Lung (tissue), 12 donors: ENCODE results near the gene ZNF276. TPM values are rescaled to one million over a fixed set of nuclear protein-coding genes. Genes with fewer than 3 reads are reported as not detected.

Experiments used
- ATAC-seq: fragments of 200-7000 bp; cut with Tn5 transposase; one replicate; pipeline ENCODE4 v1.9.1; 2020; ENCODE audit warnings: moderate number of reproducible peaks; ENCODE audit not compliant: insufficient read depth, low FRiP score
- DNase-seq, 3 donors: peaks; one replicate each; pipeline ENCODE4 v3.0.0-alpha.2; 2013 to 2017
- H3K27ac ChIP-seq, 2 donors: one replicate each; pipeline ENCODE4 v1.5.1; 2013; ENCODE audit warnings: mild to moderate bottlenecking in 2 of 2, moderate library complexity in 2 of 2, control low read depth in 1 of 2, inconsistent platforms in 1 of 2, low read depth in 1 of 2, low read length in 1 of 2
- H3K27me3 ChIP-seq, 3 donors: one replicate each; pipeline ENCODE4 v1.5.1; 2013; ENCODE audit warnings: low read length in 2 of 3; ENCODE audit not compliant: control insufficient read depth in 3 of 3, insufficient read depth in 3 of 3
- H3K36me3 ChIP-seq, 4 donors: one replicate each; pipeline ENCODE4 v1.5.1; 2013; ENCODE audit warnings: low read length in 4 of 4, mild to moderate bottlenecking in 1 of 4, moderate library complexity in 1 of 4; ENCODE audit not compliant: control insufficient read depth in 4 of 4, insufficient read depth in 4 of 4
- H3K4me1 ChIP-seq, 5 donors: one replicate each; pipeline ENCODE4 v1.5.1; 2013; ENCODE audit warnings: low read length in 5 of 5, mild to moderate bottlenecking in 2 of 5, moderate library complexity in 1 of 5; ENCODE audit not compliant: control insufficient read depth in 5 of 5, insufficient read depth in 5 of 5
- H3K4me3 ChIP-seq: one replicate; pipeline ENCODE4 v1.5.1; 2013; ENCODE audit warnings: mild to moderate bottlenecking, control low read depth, moderate library complexity
- H3K9ac ChIP-seq, 2 donors: one replicate each; pipeline ENCODE4 v1.5.1; 2013; ENCODE audit warnings: low read length in 2 of 2, control low read depth in 1 of 2; ENCODE audit not compliant: insufficient read depth in 1 of 2
- H3K9me3 ChIP-seq, 4 donors: one replicate each; pipeline ENCODE4 v1.5.1; 2013; ENCODE audit warnings: low read length in 3 of 4, mild to moderate bottlenecking in 1 of 4, moderate library complexity in 1 of 4; ENCODE audit not compliant: control insufficient read depth in 4 of 4, insufficient read depth in 3 of 4
- CTCF ChIP-seq: IDR thresholded peaks from 2 replicates; pipeline ENCODE4 v1.5.1; 2012; ENCODE audit warnings: mild to moderate bottlenecking; ENCODE audit errors: control extremely low read depth, extremely low read depth
- WGBS, 2 donors: extraction: QIAGEN DNeasy Blood & Tissue Kit; methylation state at CpG; one replicate each; pipeline ENCODE4 v1.1.7; 2013; 5-methylcytosine and 5-hydroxymethylcytosine counted together
- polyA plus RNA-seq, 2 donors: library from polyadenylated mRNA; stranded (reverse); fragments of 200-250 nt; gene quantifications; one replicate each; pipeline ENCODE4 v1.2.1, GENCODE V29; 2013
- total RNA-seq, 2 donors: library from RNA; depleted of rRNA in 1 of 2; stranded (reverse); fragments of >200 nt in 1 of 2; gene quantifications; one replicate each; pipeline ENCODE4 v1.2.1, GENCODE V29; 2014 to 2021
- donor health status: control.
- donor health status: control.
- donor health status: Bipolar disorder and iron deficiency.
- donor health status: healthy.
- donor health status: DM: yes; HTN: yes; CAD: no.

Gene ZNF276
- total and polyA plus RNA-seq, 4 donors, result 21.8 to 34.9 (median 25.0) TPM

GRCh38 chr16:89732918-89733242 is 11.5 kb downstream of the ZNF276 start:
- Histone ChIP-seq H3K4me3 (no peak overlapping the region), H3K9ac (no peak overlapping the region), H3K27ac (no peak overlapping the region), H3K27me3 (no peaks in the 10 kb centered on the region), H3K9me3 (no peaks in the 10 kb centered on the region), H3K36me3 (peaks cover 30 to 77% (median 38%) of the 10 kb centered on the region in 4 donors), H3K4me1 (no peaks in the 10 kb centered on the region)
- ATAC-seq, result no peak
- TF ChIP-seq CTCF, result no peak
- WGBS, 2 donors, result 97 to 99% methylated on average over 9 of the region's 9 CpGs
- DNase-seq, result no peak

GRCh38 chr16:89733322-89733721 is 12.0 kb downstream of the ZNF276 start:
- H3K9ac ChIP-seq, result no peak overlapping the region
- H3K27me3 ChIP-seq, result no peaks in the 10 kb centered on the region
- DNase-seq, result no peak
- no peak for ATAC-seq
- H3K4me3 ChIP-seq, result no peak overlapping the region
- no peaks in the 10 kb centered on the region for H3K9me3 ChIP-seq
- WGBS, 2 donors, result 89 to 91% methylated on average over 17 of the region's 17 CpGs
- H3K36me3 ChIP-seq, result peaks cover 31 to 81% (median 40%) of the 10 kb centered on the region in 4 donors
- H3K4me1 ChIP-seq, result no peaks in the 10 kb centered on the region
- TF ChIP-seq CTCF, result no peak
- H3K27ac ChIP-seq, result no peak overlapping the region

DNA sequence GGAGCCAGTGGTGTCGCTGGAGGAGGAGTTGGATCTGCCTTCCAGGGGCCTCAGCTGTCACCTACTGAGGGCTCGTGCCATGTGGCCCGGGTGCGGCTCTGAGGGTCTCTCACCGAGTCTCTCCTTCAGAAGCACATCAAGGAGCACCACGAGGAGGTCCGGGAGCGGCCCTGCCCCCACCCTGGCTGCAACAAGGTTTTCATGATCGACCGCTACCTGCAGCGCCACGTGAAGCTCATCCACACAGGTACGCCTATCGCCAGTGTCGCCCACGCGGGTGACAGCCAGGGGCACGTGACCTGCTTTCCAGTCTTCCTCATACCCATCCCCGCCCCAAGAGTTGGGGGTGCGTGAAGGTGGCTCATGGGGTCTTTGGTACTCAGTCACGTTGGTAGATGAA is 12.5 kb downstream of the ZNF276 start:
- no peaks in the 10 kb centered on the region for H3K27me3 ChIP-seq
- no peak overlapping the region for H3K9ac ChIP-seq
- H3K4me3 ChIP-seq, result no peak overlapping the region
- no peak for TF ChIP-seq CTCF
- H3K9me3 ChIP-seq, result no peaks in the 10 kb centered on the region
- WGBS, 2 donors, result 94% methylated on average over 21 of the region's 21 CpGs
- no peak overlapping the region for H3K27ac ChIP-seq
- H3K4me1 ChIP-seq, result no peaks in the 10 kb centered on the region
- ATAC-seq (no peak), DNase-seq (no peak)
- peaks cover 29 to 86% (median 41%) of the 10 kb centered on the region in 4 donors for H3K36me3 ChIP-seq

DNA sequence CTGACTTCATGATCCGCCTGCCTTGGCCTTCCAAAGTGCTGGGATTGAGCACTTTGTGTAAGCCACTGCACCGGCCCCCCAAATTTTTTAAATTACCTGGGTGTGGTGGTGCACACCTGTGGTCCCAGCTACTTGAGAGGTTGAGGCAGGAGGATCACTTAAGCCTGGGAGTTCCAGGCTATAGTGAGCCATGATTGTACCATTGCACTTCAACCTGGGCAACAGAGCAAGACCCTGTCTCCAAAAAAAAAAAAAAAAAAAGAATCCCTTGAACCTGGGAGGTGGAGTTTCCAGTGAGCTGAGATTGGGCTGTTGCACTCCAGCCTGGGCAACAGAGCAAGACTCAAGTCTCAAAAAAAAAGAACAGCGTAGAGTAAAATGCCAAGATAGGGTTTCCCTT is 15.2 kb downstream of the ZNF276 start:
- Histone ChIP-seq H3K27me3 (no peaks in the 10 kb centered on the region), H3K36me3 (peaks cover 33 to 83% (median 35%) of the 10 kb centered on the region in 4 donors), H3K4me1 (no peaks in the 10 kb centered on the region), H3K27ac (no peak overlapping the region), H3K9me3 (no peaks in the 10 kb centered on the region), H3K9ac (no peak overlapping the region), H3K4me3 (no peak overlapping the region)
- TF ChIP-seq CTCF, result no peak
- no peak for ATAC-seq
- 96 to 97% methylated on average over 3 of the region's 3 CpGs for WGBS, 2 donors
- no peak for DNase-seq
